Effector memory CD4-positive, alpha-beta T cell (primary cell): ENCODE measurements around the gene MGAT5.
A peak's percentile ranks its signal among the peaks of the same experiment; 100 is the strongest.
"Not testable (repeated sequence)": the region's sequence is repeated elsewhere in the genome, so short reads cannot be mapped to it uniquely, and the experiment has no call there.

Experiments used
- DNase-seq, 3 donors: peaks; one replicate each; pipeline ENCODE4 v3.0.0-alpha.2; 2020
- H3K27ac ChIP-seq: 2 replicates; pipeline ENCODE4 v1.7.0; 2013; ENCODE audit warnings: mild to moderate bottlenecking, low read length, moderate library complexity; ENCODE audit not compliant: insufficient read depth, poor library complexity, severe bottlenecking
- H3K27me3 ChIP-seq: replicated peaks from 2 replicates; pipeline ENCODE4 v1.7.0; 2013; ENCODE audit warnings: mild to moderate bottlenecking, low read length; ENCODE audit not compliant: insufficient read depth, control insufficient read depth, poor library complexity, severe bottlenecking
- H3K36me3 ChIP-seq: 2 replicates; pipeline ENCODE4 v1.7.0; 2013; ENCODE audit warnings: mild to moderate bottlenecking, low read length, moderate library complexity; ENCODE audit not compliant: control insufficient read depth, insufficient read depth
- H3K4me1 ChIP-seq: 2 replicates; pipeline ENCODE4 v1.7.0; 2013; ENCODE audit warnings: low read length, mild to moderate bottlenecking; ENCODE audit not compliant: control insufficient read depth, insufficient read depth, poor library complexity, severe bottlenecking
- H3K4me3 ChIP-seq: 2 replicates; pipeline ENCODE4 v1.7.0; 2013; ENCODE audit warnings: low read length, low read depth, mild to moderate bottlenecking; ENCODE audit not compliant: insufficient read depth, poor library complexity, severe bottlenecking
- H3K9me3 ChIP-seq: 2 replicates; pipeline ENCODE4 v1.7.0; 2013; ENCODE audit warnings: mild to moderate bottlenecking, low read length, moderate library complexity; ENCODE audit not compliant: control insufficient read depth

The MGAT5 gene

DNA sequence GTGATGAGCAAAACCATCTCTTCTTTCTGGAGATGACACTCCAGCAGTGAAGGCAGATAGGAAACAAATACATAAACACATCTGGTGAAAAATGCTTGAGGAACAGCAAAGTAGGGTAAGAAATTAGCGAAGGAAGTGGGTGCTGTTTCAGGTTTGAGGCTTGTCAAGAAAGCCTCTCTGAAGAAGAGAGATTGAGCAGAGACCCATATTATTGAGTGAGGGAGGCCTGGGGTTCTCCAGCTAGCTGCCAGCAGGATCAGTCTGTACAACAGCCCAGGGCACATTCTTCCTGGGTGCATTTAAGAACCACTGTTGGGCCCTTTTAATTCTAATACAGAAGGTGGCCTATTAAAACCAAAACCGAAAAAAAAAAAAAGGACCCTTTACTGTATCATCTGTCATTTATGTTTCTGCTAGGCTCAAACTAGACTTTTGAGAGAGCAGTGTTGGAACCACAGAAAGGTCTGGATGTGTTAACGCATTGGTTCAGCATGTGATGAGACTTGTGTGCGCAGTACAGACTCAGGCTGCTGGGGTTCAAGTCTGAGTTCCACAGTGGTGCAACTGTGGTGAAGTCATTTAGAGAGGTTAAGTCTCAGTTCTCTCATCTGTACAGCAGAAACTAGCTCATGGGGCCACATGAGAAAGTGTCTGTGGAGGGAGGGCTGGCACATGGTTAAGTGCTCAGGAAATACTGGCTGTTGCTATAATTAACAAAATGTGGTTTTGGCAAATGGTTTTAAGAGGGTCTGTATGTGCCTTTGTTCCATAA lies 28.9 kb downstream of the MGAT5 start:
- Histone ChIP-seq H3K36me3 (no peaks in the 10 kb centered on the region), H3K4me1 (peaks cover 46% of the 10 kb centered on the region), H3K27ac (peak overlapping the region; percentile 51), H3K9me3 (no peaks in the 10 kb centered on the region), H3K4me3 (no peak overlapping the region), H3K27me3 (no peaks in the 10 kb centered on the region)
- no peak for DNase-seq

DNA sequence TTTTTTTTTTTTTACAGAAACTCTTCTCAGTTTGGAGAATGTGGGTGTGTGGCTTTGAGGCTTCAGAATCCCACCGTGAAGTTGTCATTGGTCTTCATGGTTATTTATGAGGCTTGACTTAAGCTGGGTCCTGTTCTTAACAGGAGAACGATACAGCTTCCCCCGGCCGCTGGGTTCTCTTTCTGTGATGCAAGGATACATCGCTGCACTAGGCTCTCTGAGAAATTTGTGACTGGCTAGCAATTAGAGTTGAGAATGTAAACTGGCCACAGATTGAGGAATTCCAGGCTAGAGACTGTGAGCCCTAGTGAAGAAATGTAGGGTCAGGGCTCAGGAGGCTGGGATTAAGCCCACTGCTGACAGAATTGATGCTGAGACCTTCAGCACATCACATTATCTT lies 29.8 kb downstream of the MGAT5 start:
- no peaks in the 10 kb centered on the region for H3K36me3 ChIP-seq
- no peak overlapping the region for H3K4me3 ChIP-seq
- DNase-seq: no peak
- no peaks in the 10 kb centered on the region for H3K27me3 ChIP-seq
- H3K9me3 ChIP-seq: no peaks in the 10 kb centered on the region
- peaks cover 55% of the 10 kb centered on the region for H3K4me1 ChIP-seq
- H3K27ac ChIP-seq: peak overlapping the region; percentile 29

DNA sequence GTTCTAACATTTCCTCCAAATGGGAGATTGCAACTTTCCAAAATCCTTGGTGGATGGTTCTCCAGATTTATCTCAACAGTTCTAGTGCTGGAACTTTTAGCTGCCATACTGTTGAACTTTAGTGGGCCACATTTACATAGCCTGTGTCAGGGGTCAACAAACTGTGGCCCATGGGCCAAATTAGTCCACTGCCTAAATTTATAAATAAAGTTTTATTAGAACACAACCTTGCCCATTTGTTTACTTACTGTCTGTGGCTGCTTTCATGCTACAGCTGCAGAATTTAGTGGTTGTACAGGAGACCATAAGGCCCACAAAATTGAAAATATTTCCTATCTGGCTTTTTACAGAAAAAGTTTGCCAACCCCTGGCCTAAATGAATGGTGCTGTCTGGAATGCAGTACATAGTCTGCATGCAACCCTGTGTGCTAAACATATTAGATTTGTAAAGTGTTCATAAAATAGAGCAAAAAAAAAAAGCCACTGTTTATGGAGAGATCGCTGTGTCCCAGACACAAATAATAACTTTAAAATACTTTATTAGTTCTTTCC lies 30.3 kb downstream of the MGAT5 start:
- no peak for DNase-seq
- H3K4me3 ChIP-seq: no peak overlapping the region
- no peak overlapping the region for H3K27ac ChIP-seq
- H3K4me1 ChIP-seq: peaks cover 60% of the 10 kb centered on the region
- H3K27me3 ChIP-seq: no peaks in the 10 kb centered on the region
- no peaks in the 10 kb centered on the region for H3K36me3 ChIP-seq
- no peaks in the 10 kb centered on the region for H3K9me3 ChIP-seq

DNA sequence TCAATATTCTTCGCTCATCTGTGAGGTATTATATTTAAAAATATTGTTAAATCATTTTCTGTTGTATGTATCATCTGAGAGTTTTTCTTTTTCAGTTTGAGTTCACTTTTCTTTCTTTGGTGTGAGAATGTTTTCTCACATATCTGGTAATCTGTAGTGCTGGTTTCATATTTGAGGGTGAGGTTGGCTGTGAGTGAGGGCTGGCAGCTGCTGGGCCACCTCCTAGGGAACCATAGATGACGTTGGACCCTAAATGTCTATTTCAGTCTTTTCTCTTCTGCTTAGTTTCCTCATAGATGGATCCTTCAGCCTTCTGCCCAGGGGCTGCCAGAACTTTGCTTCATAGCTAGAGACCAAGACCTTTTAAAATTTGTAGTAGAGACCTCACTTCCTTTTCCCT lies 33.5 kb downstream of the MGAT5 start:
- Histone ChIP-seq H3K4me3 (no peak overlapping the region), H3K27me3 (no peaks in the 10 kb centered on the region), H3K4me1 (peaks cover 78% of the 10 kb centered on the region), H3K36me3 (no peaks in the 10 kb centered on the region), H3K27ac (no peak overlapping the region), H3K9me3 (no peaks in the 10 kb centered on the region)
- no peak for DNase-seq

DNA sequence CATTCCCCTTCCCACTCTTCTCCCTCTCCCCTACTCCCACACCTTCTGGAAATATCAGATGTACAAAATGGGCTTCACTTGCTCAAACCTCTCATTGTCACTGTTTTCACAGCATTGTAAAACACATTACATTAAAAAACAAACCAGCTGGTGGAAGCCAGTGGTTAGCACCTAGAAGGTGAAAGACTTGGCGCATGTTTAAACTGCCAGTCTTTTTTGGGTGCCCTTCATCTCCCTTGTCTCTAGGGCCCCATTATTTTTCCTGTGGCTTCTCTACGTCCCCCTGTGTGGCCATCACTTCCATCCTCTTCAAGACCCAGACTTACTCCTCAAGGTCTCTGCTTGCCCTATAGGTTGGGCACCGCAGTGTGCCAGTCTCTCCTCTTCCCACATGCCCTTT lies 34.9 kb downstream of the MGAT5 start:
- no peak overlapping the region for H3K4me3 ChIP-seq
- no peaks in the 10 kb centered on the region for H3K9me3 ChIP-seq

DNA sequence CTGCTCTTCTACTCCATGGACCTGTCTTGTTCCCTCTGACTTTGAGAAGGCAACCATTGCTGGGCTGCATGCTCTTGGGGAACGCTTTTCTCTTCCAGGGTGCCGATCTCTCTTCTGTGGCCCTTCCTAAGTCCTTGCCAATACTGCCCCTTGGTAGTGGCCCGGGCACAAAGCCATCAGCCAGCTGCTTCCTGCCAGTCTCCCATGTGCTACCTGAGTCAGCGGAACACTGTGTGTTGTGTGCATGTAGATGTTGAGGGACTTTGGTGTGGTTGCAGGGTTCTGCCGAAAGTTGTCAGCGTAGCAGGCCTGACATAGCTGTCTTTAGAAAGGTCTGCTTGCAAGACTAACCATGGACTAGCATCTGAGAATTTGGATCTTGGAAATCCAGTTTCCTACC lies 35.4 kb downstream of the MGAT5 start:
- H3K27me3 ChIP-seq: no peaks in the 10 kb centered on the region
- H3K36me3 ChIP-seq: no peaks in the 10 kb centered on the region
- peak overlapping the region; percentile 19 for H3K4me3 ChIP-seq
- H3K9me3 ChIP-seq: no peaks in the 10 kb centered on the region
- no peak for DNase-seq
- H3K4me1 ChIP-seq: peaks cover 66% of the 10 kb centered on the region
- H3K27ac ChIP-seq: peak overlapping the region; percentile 61

More for the DNA sequence above, 34.9 kb downstream of the MGAT5 start:
- H3K27ac ChIP-seq: peak overlapping the region; percentile 61
- peaks cover 70% of the 10 kb centered on the region for H3K4me1 ChIP-seq
- DNase-seq: no peak
- no peaks in the 10 kb centered on the region for H3K27me3 ChIP-seq
- H3K36me3 ChIP-seq: no peaks in the 10 kb centered on the region

DNA sequence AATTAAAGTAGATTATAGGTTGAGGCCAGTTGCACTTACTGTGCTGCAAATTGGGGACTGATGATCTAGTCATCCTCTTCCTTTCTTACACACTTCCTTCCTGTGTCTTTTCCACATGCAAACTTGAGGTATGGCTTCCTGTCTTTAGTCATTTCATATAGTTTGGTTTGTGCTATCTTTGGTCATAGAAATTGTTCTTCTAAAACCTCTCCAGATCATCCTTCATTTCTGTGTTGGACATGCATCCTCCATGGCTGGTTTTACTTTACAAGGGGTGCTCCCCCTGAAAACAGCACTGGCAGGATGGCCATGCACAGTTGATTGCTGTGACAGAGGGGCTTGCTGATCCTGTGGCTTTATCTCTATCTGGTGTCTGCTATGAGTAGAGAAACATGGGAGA lies 36.5 kb downstream of the MGAT5 start:
- no peaks in the 10 kb centered on the region for H3K9me3 ChIP-seq
- peaks cover 63% of the 10 kb centered on the region for H3K4me1 ChIP-seq
- no peaks in the 10 kb centered on the region for H3K27me3 ChIP-seq
- no peak overlapping the region for H3K4me3 ChIP-seq
- no peaks in the 10 kb centered on the region for H3K36me3 ChIP-seq
- DNase-seq: no peak
- H3K27ac ChIP-seq: peak overlapping the region; percentile 61

DNA sequence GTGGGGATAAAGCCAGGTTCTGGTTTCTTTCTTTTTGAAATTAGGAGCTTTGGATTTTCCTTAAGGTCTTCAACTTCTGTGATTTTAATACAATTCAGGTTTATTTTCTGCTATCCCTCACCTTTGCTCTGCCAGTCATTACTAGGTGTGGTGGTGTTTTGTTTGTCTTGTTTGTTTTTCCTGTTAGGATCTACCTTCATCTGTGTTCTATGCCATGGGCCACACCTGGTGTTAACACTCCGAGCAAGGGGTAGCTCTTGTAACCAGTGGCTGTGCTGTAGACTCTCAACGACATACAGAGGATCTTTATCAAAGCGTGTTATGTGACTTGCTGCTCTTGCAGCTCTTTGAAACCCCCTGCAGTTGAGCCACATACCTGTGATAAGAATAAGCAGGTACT lies 38.6 kb downstream of the MGAT5 start:
- Histone ChIP-seq H3K36me3 (no peaks in the 10 kb centered on the region), H3K27ac (peak overlapping the region; percentile 1), H3K27me3 (no peaks in the 10 kb centered on the region), H3K4me3 (no peak overlapping the region), H3K4me1 (peaks cover 58% of the 10 kb centered on the region), H3K9me3 (no peaks in the 10 kb centered on the region)
- DNase-seq: no peak

DNA sequence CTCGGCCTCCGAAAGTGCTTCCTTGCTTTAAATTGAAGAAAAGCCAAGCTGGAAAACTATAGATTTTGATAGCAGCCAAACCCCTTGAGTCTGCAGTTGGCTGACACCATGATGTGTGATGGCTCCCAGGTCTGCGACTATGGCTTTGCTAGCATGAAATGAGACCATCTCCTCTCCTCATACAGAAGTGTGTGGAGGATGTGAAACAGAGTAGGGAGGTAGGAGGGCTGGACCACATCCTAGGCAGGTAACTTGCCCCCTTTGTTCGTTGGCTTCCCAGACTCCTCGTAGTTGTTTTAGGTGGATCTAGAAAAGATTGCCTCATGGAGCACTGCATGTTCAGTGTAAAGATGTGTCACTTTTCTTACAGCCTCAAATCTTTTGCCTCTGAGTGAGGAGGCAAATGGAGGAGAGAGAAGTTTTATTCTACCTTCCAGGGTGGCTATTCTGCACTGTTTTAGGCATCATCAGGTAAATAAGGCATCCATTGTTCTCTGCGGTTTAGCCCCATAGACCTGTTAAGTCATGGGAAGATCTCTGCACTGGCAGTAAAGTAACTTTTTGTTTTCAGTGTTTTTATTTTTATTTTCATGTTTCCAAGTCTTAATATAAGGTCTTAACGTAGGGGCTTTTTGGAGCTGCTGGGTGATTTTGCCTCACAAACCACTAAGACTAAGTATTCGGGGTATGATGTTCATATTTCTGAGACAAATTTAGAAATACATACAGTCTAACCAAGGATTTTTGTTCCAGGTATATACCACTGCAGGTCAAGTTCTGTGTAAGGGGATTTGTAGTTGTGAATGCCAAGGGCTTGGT lies 40.1 kb downstream of the MGAT5 start:
- DNase-seq: no peak
- H3K9me3 ChIP-seq: no peaks in the 10 kb centered on the region
- H3K27me3 ChIP-seq: no peaks in the 10 kb centered on the region
- H3K4me1 ChIP-seq: peaks cover 43% of the 10 kb centered on the region
- H3K27ac ChIP-seq: no peak overlapping the region
- no peak overlapping the region for H3K4me3 ChIP-seq
- no peaks in the 10 kb centered on the region for H3K36me3 ChIP-seq

DNA sequence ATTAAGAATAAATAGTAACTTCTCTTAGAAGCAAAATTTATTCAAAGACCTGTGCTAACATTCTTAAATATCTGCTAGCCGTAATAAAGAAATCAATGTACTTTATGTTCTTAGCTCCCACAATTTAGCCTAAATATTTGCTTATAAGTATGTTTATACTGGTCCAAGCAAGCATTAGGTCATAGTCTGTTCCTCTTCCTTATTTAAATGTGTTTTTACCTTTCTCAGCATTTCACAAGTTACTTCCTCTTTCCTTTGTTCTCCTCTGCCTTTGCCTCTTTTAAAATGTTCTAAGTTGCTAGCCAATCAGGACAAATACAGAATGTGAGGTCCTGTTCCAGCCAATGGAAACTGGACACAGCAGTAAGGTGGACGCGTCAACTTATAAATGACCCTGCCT lies 40.7 kb downstream of the MGAT5 start:
- not testable (repeated sequence) for DNase-seq
- H3K4me1 ChIP-seq: peaks cover 37% of the 10 kb centered on the region

More for the DNA sequence above, 40.7 kb downstream of the MGAT5 start:
- H3K4me3 ChIP-seq, H3K9me3 ChIP-seq, H3K27me3 ChIP-seq, H3K27ac ChIP-seq, H3K36me3 ChIP-seq: not testable (repeated sequence)
